Spleen (tissue), 11 donors: Measurements from ENCODE around the gene ADCY10. TPM values are rescaled to one million over a fixed set of nuclear protein-coding genes. Genes with fewer than 3 reads are reported as not detected.
A peak's percentile ranks its signal among the peaks of the same experiment; 100 is the strongest.

Experiments used
- DNase-seq: peaks from one replicate; pipeline ENCODE4 v3.0.0-alpha.2; 2020
- H3K27ac ChIP-seq, 8 donors: fragments of 200-600 bp; sonication (generic) in 7 of 8; 1 replicate in 4 of 8; 2 replicates in 4 of 8; pipeline versions ENCODE4 v1.5.0 to v1.8.0; 2016 to 2021; ENCODE audit warnings: inconsistent platforms in 4 of 8, mild to moderate bottlenecking in 4 of 8, moderate library complexity in 1 of 8
- H3K27me3 ChIP-seq, 7 donors: fragments of 200-600 bp; sonication (generic) in 6 of 7; replicated peaks in 1 of 7; 1 replicate in 4 of 7; 2 replicates in 3 of 7; pipeline versions ENCODE4 v1.5.0 to v1.8.0; 2016 to 2021; ENCODE audit warnings: inconsistent platforms in 3 of 7, mild to moderate bottlenecking in 1 of 7
- H3K36me3 ChIP-seq, 6 donors: fragments of 200-600 bp; sonication (generic) in 5 of 6; 1 replicate in 4 of 6; 2 replicates in 2 of 6; pipeline versions ENCODE4 v1.5.0 to v1.8.0; 2016 to 2021; ENCODE audit warnings: inconsistent platforms in 2 of 6
- H3K4me1 ChIP-seq, 6 donors: fragments of 200-600 bp; sonication (generic) in 5 of 6; 1 replicate in 3 of 6; 2 replicates in 3 of 6; pipeline versions ENCODE4 v1.5.0 to v1.8.0; 2016 to 2021; ENCODE audit warnings: inconsistent platforms in 3 of 6
- H3K4me3 ChIP-seq, 8 donors: fragments of 200-600 bp; sonication (generic) in 7 of 8; 1 replicate in 4 of 8; 2 replicates in 4 of 8; pipeline versions ENCODE4 v1.5.0 to v1.8.0; 2016 to 2021; ENCODE audit warnings: inconsistent platforms in 4 of 8, mild to moderate bottlenecking in 4 of 8, moderate library complexity in 2 of 8
- H3K9me3 ChIP-seq, 8 donors: fragments of 200-600 bp; sonication (generic) in 7 of 8; 1 replicate in 4 of 8; 2 replicates in 4 of 8; pipeline versions ENCODE4 v1.5.0 to v1.8.0; 2016 to 2021; ENCODE audit warnings: inconsistent platforms in 4 of 8
- CTCF ChIP-seq, 11 experiments: fragments of 200-600 bp in 7 of 11; fragments of 450-650 bp in 4 of 11; sonication (generic) in 4 of 11; IDR thresholded peaks in 8 of 11; conservative IDR thresholded peaks in 3 of 11; 1 replicate in 7 of 11; 2 replicates in 4 of 11; pipeline versions ENCODE4 v1.4.0 to v1.8.0; 2016 to 2021; ENCODE audit warnings: antibody characterized with exemption in 11 of 11, inconsistent platforms in 4 of 11, mild to moderate bottlenecking in 1 of 11
- POLR2A ChIP-seq, 3 donors: fragments of 450-650 bp; IDR thresholded peaks; one replicate each; pipeline ENCODE4 v1.5.1; 2017; ENCODE audit warnings: antibody characterized with exemption in 3 of 3, mild to moderate bottlenecking in 1 of 3
- POLR2AphosphoS5 ChIP-seq, 3 donors: sonication (generic); formaldehyde crosslinking; IDR thresholded peaks; one replicate each; pipeline ENCODE4 v1.5.1; 2017; ENCODE audit warnings: antibody characterized with exemption in 3 of 3
- WGBS, 5 donors: extraction: QIAGEN DNeasy Blood & Tissue Kit in 3 of 5; methylation state at CpG; one replicate each; pipeline versions ENCODE4 v1.1.5 to v1.1.7; 2013 to 2018; 5-methylcytosine and 5-hydroxymethylcytosine counted together
- intact Hi-C: fragments of 100-400 bp; cut with DNase I; formaldehyde crosslinking; loops from one replicate; pipeline ENCODE4 v1.15.0; 2023; ENCODE audit warnings: low total_unique reads
- polyA plus RNA-seq, 3 donors: library from polyadenylated mRNA; stranded (reverse); fragments of 200-250 nt; gene quantifications; one replicate each; pipeline ENCODE4 v1.2.1, GENCODE V29; 2013
- total RNA-seq, 7 donors: library from RNA; depleted of rRNA in 3 of 7; stranded (reverse); fragments of >200 nt in 3 of 7; fragmentation: NEBNext Ultra II Directional in 4 of 7; extraction: Animal tissue kit (Norgen Biotek cat#: 25700) in 4 of 7; gene quantifications; one replicate each; pipeline versions ENCODE4 v1.1.0 to v1.2.1, GENCODE V29; 2016 to 2021
- donor health status: healthy with polysubstance abuse.
- donor health status: DM: no; HTN: no; CAD: no; lungs with moderate emphysema.
- donor health status: DM: no; HTN: no; CAD: no.
- donor health status: Bipolar disorder and iron deficiency.
- donor health status: healthy.
- donor health status: DM: no; HTN: no; CAD: no.
- donor health status: DM: yes; HTN: yes; CAD: no.

Gene ADCY10
- total and polyA plus RNA-seq, 10 donors, result 0.04 to 0.40 (median 0.16) TPM; not detected in 4

GRCh38 chr1:167821969-167822685, 91.8 kb downstream of the ADCY10 start:
- H3K9me3 ChIP-seq, result no peaks in the 10 kb centered on the region
- H3K27ac ChIP-seq, result no peak overlapping the region
- no peak for DNase-seq
- TF ChIP-seq CTCF (IDR thresholded peaks at IDR 0.05 in 8 of 11, conservative IDR thresholded peaks at IDR 0.05 in 3 of 11), result no peak
- no peak for TF ChIP-seq POLR2AphosphoS5 (IDR thresholded peaks at IDR 0.05)
- TF ChIP-seq POLR2A (IDR thresholded peaks at IDR 0.05), result no peak
- H3K36me3 ChIP-seq, result no peaks in the 10 kb centered on the region
- no peak overlapping the region for H3K4me3 ChIP-seq
- intact Hi-C loops, result no loop called here
- H3K4me1 ChIP-seq, result peaks cover 0 to 12% (median 7%) of the 10 kb centered on the region in 6 donors
- peaks cover 0 to 18% (median 0%) of the 10 kb centered on the region in 7 donors for H3K27me3 ChIP-seq
- 76 to 89% (median 81%) methylated on average over 4 of the region's 4 CpGs for WGBS, 5 donors

- peaks cover 0 to 18% (median 0%) of the 10 kb centered on the region in 7 donors for H3K27me3 ChIP-seq
- H3K9me3 ChIP-seq, result peaks cover 0 to 2% (median 0%) of the 10 kb centered on the region in 8 donors
- TF ChIP-seq POLR2A (IDR thresholded peaks at IDR 0.05) (no peak), POLR2AphosphoS5 (IDR thresholded peaks at IDR 0.05) (no peak), CTCF (IDR thresholded peaks at IDR 0.05 in 8 of 11, conservative IDR thresholded peaks at IDR 0.05 in 3 of 11) (no peak)
- no peak for DNase-seq
- 92 to 99% (median 98%) methylated on average over 6 of the region's 6 CpGs for WGBS, 5 donors
- H3K27ac ChIP-seq, result no peak overlapping the region
- intact Hi-C loops, result no loop called here
- no peaks in the 10 kb centered on the region for H3K36me3 ChIP-seq
- H3K4me1 ChIP-seq, result peaks cover 0 to 12% (median 7%) of the 10 kb centered on the region in 6 donors
- no peak overlapping the region for H3K4me3 ChIP-seq
Observed at GRCh38 chr1:167821356-167821685, 92.6 kb downstream of the ADCY10 start.

- Histone ChIP-seq H3K27me3 (peaks cover 0 to 18% (median 0%) of the 10 kb centered on the region in 7 donors), H3K4me3 (peak overlapping the region in 1 of 8 donors; percentile 63), H3K36me3 (no peaks in the 10 kb centered on the region), H3K27ac (peak overlapping the region in 2 of 8 donors; percentile 78 to 79), H3K4me1 (peaks cover 0 to 12% (median 7%) of the 10 kb centered on the region in 6 donors), H3K9me3 (peaks cover 0 to 7% (median 4%) of the 10 kb centered on the region in 8 donors)
- 91 to 94% (median 93%) methylated on average over 12 of the region's 12 CpGs for WGBS, 5 donors
- intact Hi-C loops, result no loop called here
- DNase-seq, result no peak
- TF ChIP-seq POLR2AphosphoS5 (IDR thresholded peaks at IDR 0.05) (no peak), POLR2A (IDR thresholded peaks at IDR 0.05) (no peak), CTCF (IDR thresholded peaks at IDR 0.05 in 8 of 11, conservative IDR thresholded peaks at IDR 0.05 in 3 of 11) (no peak)
Observed at GRCh38 chr1:167820684-167821355, 93.1 kb downstream of the ADCY10 start.
